GM12878 (cell line): ENCODE measurements around the gene SUSD1.

Source experiments
- BCLAF1 ChIP-seq: fragments of 450-650 bp; IDR thresholded peaks from 2 replicates; pipeline ENCODE4 v1.6.1; 2017; ENCODE audit warnings: antibody characterized with exemption, mild to moderate bottlenecking, moderate library complexity
- BMI1 ChIP-seq: fragments of 450-650 bp; IDR thresholded peaks from 2 replicates; pipeline ENCODE4 v1.6.1; 2016; ENCODE audit warnings: mild to moderate bottlenecking, moderate library complexity, borderline replicate concordance
- CREB1 ChIP-seq: IDR thresholded peaks from 2 replicates; pipeline ENCODE4 v1.6.1; 2012; ENCODE audit warnings: low read depth, mild to moderate bottlenecking, inconsistent platforms
- CREM ChIP-seq: IDR thresholded peaks from 2 replicates; pipeline ENCODE4 v1.6.1; 2014; ENCODE audit warnings: antibody characterized with exemption, low read depth
- CTCF ChIP-seq, 3 experiments: IDR thresholded peaks in 2 of 3; conservative IDR thresholded peaks in 1 of 3; 2 replicates each; pipeline ENCODE4 v1.5.1; 2011; ENCODE audit warnings: low read depth in 3 of 3, low read length in 3 of 3, mild to moderate bottlenecking in 3 of 3, control low read depth in 2 of 3, moderate library complexity in 2 of 3, inconsistent platforms in 1 of 3, mixed read lengths in 1 of 3; ENCODE audit not compliant: control insufficient read depth in 2 of 3, insufficient read depth in 1 of 3; ENCODE audit errors: extremely low read depth in 1 of 3
- EZH2 ChIP-seq: IDR thresholded peaks from 2 replicates; pipeline ENCODE4 v1.6.1; 2012; ENCODE audit warnings: low read depth, mild to moderate bottlenecking, control low read depth, inconsistent platforms, low read length, borderline replicate concordance; ENCODE audit not compliant: control insufficient read depth
- FOS ChIP-seq: IDR thresholded peaks from 3 replicates; pipeline ENCODE4 v1.6.1; 2011; ENCODE audit warnings: borderline replicate concordance; ENCODE audit not compliant: insufficient read length; ENCODE audit errors: extremely low read depth
- FOXM1 ChIP-seq: IDR thresholded peaks from 2 replicates; pipeline ENCODE4 v1.6.1; 2012; ENCODE audit warnings: low read depth, mild to moderate bottlenecking, inconsistent platforms, low read length, moderate library complexity
- HCFC1 ChIP-seq: fragments of 150-350 bp; IDR thresholded peaks from 2 replicates; pipeline ENCODE4 v1.6.1; 2014; ENCODE audit warnings: low read length
- KDM1A ChIP-seq: fragments of 200-600 bp; sonication (generic); IDR thresholded peaks from 2 replicates; pipeline ENCODE4 v1.6.1; 2016; ENCODE audit warnings: borderline replicate concordance
- POLR2A ChIP-seq: IDR thresholded peaks from 2 replicates; pipeline ENCODE4 v1.6.1; 2011; ENCODE audit warnings: low read depth, mild to moderate bottlenecking, low read length
- ZNF592 ChIP-seq: fragments of 450-650 bp; IDR thresholded peaks from 2 replicates; pipeline ENCODE4 v1.6.1; 2017; ENCODE audit warnings: mild to moderate bottlenecking, moderate library complexity

GRCh38 chr9:112121633-112122032, 53.5 kb downstream of the SUSD1 start:
- TF ChIP-seq POLR2A (no peak), HCFC1 (no peak), FOXM1 (no peak), CTCF (IDR thresholded peaks at IDR 0.05 in 2 of 3, conservative IDR thresholded peaks at IDR 0.05 in 1 of 3; ENCODE audit: control insufficient read depth in 2 of 3, extremely low read depth in 1 of 3, insufficient read depth in 1 of 3, low read depth in 3 of 3, low read length in 3 of 3) (no peak), CREM (no peak), KDM1A (no peak), EZH2 (no peak), ZNF592 (no peak), BCLAF1 (no peak), CREB1 (no peak), FOS (no peak), BMI1 (no peak)
